ENCODE results near the gene YIPF2. TPM values are rescaled to one million over a fixed set of nuclear protein-coding genes. Genes with fewer than 3 reads are reported as not detected.

YIPF2 gene
- total RNA-seq, 2 experiments from 2014 or later = 21.1 to 21.7 TPM

- Mint-ChIP-seq H3K27ac (no peak overlapping the region), H3K9me3 (peaks cover 5% of the 10 kb centered on the region), H3K4me1 (ENCODE audit: low read depth) (peaks cover 16% of the 10 kb centered on the region), H3K27me3 (no peaks in the 10 kb centered on the region), H3K4me3 (no peak overlapping the region), H3K36me3 (ENCODE audit: low read depth) (peaks cover 11% of the 10 kb centered on the region)
- Histone ChIP-seq H3K36me3 (ENCODE audit: insufficient read depth, low read length) (no peaks in the 10 kb centered on the region), H3K27ac (ENCODE audit: low read depth in 1 of 2, low read length in 2 of 2) (no peak overlapping the region), H3K9me3 (ENCODE audit: control insufficient read depth in 1 of 2, insufficient read depth in 1 of 2, low read length in 2 of 2) (peaks cover 0 to 5% of the 10 kb centered on the region in 2 experiments), H3K4me1 (ENCODE audit: insufficient read depth, low read length) (peaks cover 14% of the 10 kb centered on the region), H3K4me3 (ENCODE audit: low read length) (no peak overlapping the region), H3K27me3 (ENCODE audit: control insufficient read depth in 1 of 2, insufficient read depth in 2 of 2, low read length in 2 of 2) (no peaks in the 10 kb centered on the region)
- intact Hi-C loops (cut with DNase I, micrococcal nuclease) = no loop called here
- DNase-seq (no peak), ATAC-seq (ENCODE audit: poor library complexity) (no peak)
- TF ChIP-seq CTCF (IDR thresholded peaks at IDR 0.05) = no peak
- ChIA-PET POLR2A (no interaction called here), CTCF (no interaction called here)
Measured at GRCh38 chr19:10898633-10899032, 29.8 kb downstream of the YIPF2 start.

GRCh38 chr19:10896851-10897526 lies 31.4 kb downstream of the YIPF2 start:
- no peak overlapping the region for H3K27ac ChIP-seq (ENCODE audit: low read depth in 1 of 2, low read length in 2 of 2)
- no peak overlapping the region for H3K4me3 ChIP-seq (ENCODE audit: low read length)
- H3K4me1 Mint-ChIP-seq (ENCODE audit: low read depth) = peaks cover 16% of the 10 kb centered on the region
- CTCF ChIA-PET = no interaction called here
- no peaks in the 10 kb centered on the region for H3K36me3 Mint-ChIP-seq (ENCODE audit: low read depth)
- POLR2A ChIA-PET = no interaction called here
- no peak overlapping the region for H3K27ac Mint-ChIP-seq
- H3K27me3 Mint-ChIP-seq = no peaks in the 10 kb centered on the region
- DNase-seq (peak in 1 of 14 experiments; percentile 9), ATAC-seq (ENCODE audit: poor library complexity) (no peak)
- H3K9me3 Mint-ChIP-seq = no peaks in the 10 kb centered on the region
- H3K9me3 ChIP-seq (ENCODE audit: control insufficient read depth in 1 of 2, insufficient read depth in 1 of 2, low read length in 2 of 2) = peaks cover 0 to 3% of the 10 kb centered on the region in 2 experiments
- intact Hi-C loops (cut with DNase I, micrococcal nuclease) = no loop called here
- H3K36me3 ChIP-seq (ENCODE audit: insufficient read depth, low read length) = no peaks in the 10 kb centered on the region
- peaks cover 14% of the 10 kb centered on the region for H3K4me1 ChIP-seq (ENCODE audit: insufficient read depth, low read length)
- no peak for TF ChIP-seq CTCF (IDR thresholded peaks at IDR 0.05)
- H3K4me3 Mint-ChIP-seq = no peak overlapping the region
- no peaks in the 10 kb centered on the region for H3K27me3 ChIP-seq (ENCODE audit: control insufficient read depth in 1 of 2, insufficient read depth in 2 of 2, low read length in 2 of 2)

GRCh38 chr19:10895920-10896319 lies 32.5 kb downstream of the YIPF2 start:
- Histone ChIP-seq H3K4me3 (ENCODE audit: low read length) (no peak overlapping the region), H3K9me3 (ENCODE audit: control insufficient read depth in 1 of 2, insufficient read depth in 1 of 2, low read length in 2 of 2) (no peaks in the 10 kb centered on the region), H3K27me3 (ENCODE audit: control insufficient read depth in 1 of 2, insufficient read depth in 2 of 2, low read length in 2 of 2) (no peaks in the 10 kb centered on the region), H3K36me3 (ENCODE audit: insufficient read depth, low read length) (no peaks in the 10 kb centered on the region), H3K27ac (ENCODE audit: low read depth in 1 of 2, low read length in 2 of 2) (no peak overlapping the region), H3K4me1 (ENCODE audit: insufficient read depth, low read length) (peaks cover 14% of the 10 kb centered on the region)
- no peak for DNase-seq
- intact Hi-C loops (cut with DNase I, micrococcal nuclease) = no loop called here
- no peak for ATAC-seq (ENCODE audit: poor library complexity)
- H3K27ac Mint-ChIP-seq = no peak overlapping the region
- H3K36me3 Mint-ChIP-seq (ENCODE audit: low read depth) = no peaks in the 10 kb centered on the region
- peaks cover 16% of the 10 kb centered on the region for H3K4me1 Mint-ChIP-seq (ENCODE audit: low read depth)
- no peak overlapping the region for H3K4me3 Mint-ChIP-seq
- POLR2A ChIA-PET = no interaction called here
- TF ChIP-seq CTCF (IDR thresholded peaks at IDR 0.05) = no peak
- CTCF ChIA-PET = no interaction called here
- no peaks in the 10 kb centered on the region for H3K9me3 Mint-ChIP-seq
- H3K27me3 Mint-ChIP-seq = no peaks in the 10 kb centered on the region
